ACC112 (cell line): ENCODE data around the gene AKR1D1.
"Not testable (repeated sequence)": the region's sequence is repeated elsewhere in the genome, so short reads cannot be mapped to it uniquely, and the experiment has no call there.

ENCODE experiments used
- H2AFZ ChIP-seq: fragments of 200-600 bp; sonication (generic); one replicate; pipeline ENCODE4 v1.6.0; 2017; ENCODE audit warnings: antibody characterized with exemption, low read length; ENCODE audit not compliant: unreplicated experiment
- H3K27ac ChIP-seq: fragments of 200-600 bp; sonication (generic); 2 replicates; pipeline ENCODE4 v1.5.1; 2014; ENCODE audit warnings: low read depth, mild to moderate bottlenecking, antibody characterized with exemption, low read length, moderate library complexity
- H3K27me3 ChIP-seq: fragments of 200-600 bp; sonication (generic); 2 replicates; pipeline ENCODE4 v1.6.1; 2014; ENCODE audit warnings: mild to moderate bottlenecking, antibody characterized with exemption, low read length, moderate library complexity, mixed read lengths; ENCODE audit not compliant: insufficient read depth
- H3K36me3 ChIP-seq: fragments of 200-600 bp; sonication (generic); 2 replicates; pipeline ENCODE4 v1.6.1; 2016; ENCODE audit warnings: mild to moderate bottlenecking, antibody characterized with exemption, low read length, moderate library complexity, mixed read lengths; ENCODE audit not compliant: insufficient read depth
- H3K4me1 ChIP-seq: fragments of 200-600 bp; sonication (generic); one replicate; pipeline ENCODE4 v1.6.1; 2016; ENCODE audit warnings: low read length, mixed read lengths; ENCODE audit not compliant: insufficient read depth, unreplicated experiment, control insufficient read depth
- H3K4me3 ChIP-seq: fragments of 200-600 bp; sonication (generic); 2 replicates; pipeline ENCODE4 v1.5.1; 2014; ENCODE audit warnings: mild to moderate bottlenecking, low read depth, low read length
- H3K79me2 ChIP-seq: fragments of 200-600 bp; sonication (generic); one replicate; pipeline ENCODE4 v1.6.0; 2016; ENCODE audit warnings: low read length; ENCODE audit not compliant: control insufficient read depth, unreplicated experiment, insufficient read depth

Gene AKR1D1, protein sequence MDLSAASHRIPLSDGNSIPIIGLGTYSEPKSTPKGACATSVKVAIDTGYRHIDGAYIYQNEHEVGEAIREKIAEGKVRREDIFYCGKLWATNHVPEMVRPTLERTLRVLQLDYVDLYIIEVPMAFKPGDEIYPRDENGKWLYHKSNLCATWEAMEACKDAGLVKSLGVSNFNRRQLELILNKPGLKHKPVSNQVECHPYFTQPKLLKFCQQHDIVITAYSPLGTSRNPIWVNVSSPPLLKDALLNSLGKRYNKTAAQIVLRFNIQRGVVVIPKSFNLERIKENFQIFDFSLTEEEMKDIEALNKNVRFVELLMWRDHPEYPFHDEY

DNA sequence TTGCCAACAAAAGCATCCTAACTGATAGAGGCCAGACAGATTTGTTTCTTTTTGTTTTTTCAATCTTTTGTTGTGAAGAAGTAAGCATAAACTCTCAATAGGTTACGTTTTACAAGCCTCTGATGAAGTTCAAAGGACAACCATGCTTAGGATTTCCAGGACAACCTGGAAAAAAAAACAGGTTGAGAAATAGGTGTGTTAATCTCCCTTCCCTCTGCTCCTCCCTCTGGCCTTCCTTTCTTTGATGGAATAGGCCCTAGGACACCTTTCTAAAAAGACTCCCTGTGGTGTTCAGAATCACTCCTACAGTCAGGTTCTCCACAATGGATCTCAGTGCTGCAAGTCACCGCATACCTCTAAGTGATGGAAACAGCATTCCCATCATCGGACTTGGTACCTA lies at the start of gene AKR1D1:
Gene AKR1D1 (plus strand): TSS at position 264 of the 400 bp plus-strand sequence. CDS start 60 bp downstream, at position 324.
- no peaks in the 10 kb centered on the region for H3K79me2 ChIP-seq
- no peaks in the 10 kb centered on the region for H3K36me3 ChIP-seq
- no peak within 1 kb of the TSS for H3K4me3 ChIP-seq
- H3K27me3 ChIP-seq = peaks cover 28% of the 10 kb centered on the region
- no peak within 1 kb of the TSS for H2AFZ ChIP-seq
- no peaks in the 10 kb centered on the region for H3K4me1 ChIP-seq
- no peak within 1 kb of the TSS for H3K27ac ChIP-seq

DNA sequence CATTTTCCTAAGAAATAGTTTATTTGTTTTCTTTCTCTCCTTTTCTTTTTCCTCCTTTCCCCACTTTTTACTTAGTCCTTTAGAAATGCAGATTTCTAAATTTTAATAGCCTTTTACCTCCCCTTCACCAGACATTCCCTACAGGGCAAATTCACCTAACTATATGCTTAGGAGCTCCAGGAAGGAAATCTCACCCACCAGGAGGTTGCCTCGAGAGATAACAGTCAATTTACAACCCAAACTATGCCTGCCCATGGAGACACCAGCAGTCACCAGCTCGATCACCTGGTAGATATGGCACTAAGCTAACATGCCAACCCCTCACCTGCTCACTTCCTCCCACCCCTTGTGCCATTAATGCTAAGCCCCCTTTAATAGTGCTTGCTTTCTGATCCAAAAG lies 49.2 kb upstream of the AKR1D1 start:
- H3K79me2 ChIP-seq = no peaks in the 10 kb centered on the region
- no peak overlapping the region for H3K27ac ChIP-seq
- H3K27me3 ChIP-seq = no peaks in the 10 kb centered on the region; the same call in 1 of the 2 replicates
- H3K4me1 ChIP-seq = no peaks in the 10 kb centered on the region
- H2AFZ ChIP-seq = no peak overlapping the region
- no peak overlapping the region for H3K4me3 ChIP-seq
- H3K36me3 ChIP-seq = no peaks in the 10 kb centered on the region

DNA sequence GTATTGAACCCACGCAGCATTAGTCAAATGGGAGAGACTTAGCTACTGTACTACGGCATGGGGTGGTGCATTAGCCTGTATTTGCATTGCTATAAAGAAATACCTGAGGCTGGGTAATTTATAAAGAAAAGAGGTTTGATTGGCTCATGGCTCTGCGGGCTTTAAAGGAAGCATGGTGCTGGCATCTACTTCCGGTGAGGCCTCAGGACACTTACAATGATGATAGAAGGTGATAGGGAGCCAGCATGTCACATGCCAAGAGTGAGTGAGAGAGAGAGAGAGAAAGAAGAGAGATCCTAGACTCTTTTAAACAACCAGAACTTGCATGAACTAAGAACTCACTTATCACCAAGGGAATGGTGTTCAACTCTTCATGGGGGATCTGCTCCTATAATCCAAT lies 47.1 kb upstream of the AKR1D1 start:
- Histone ChIP-seq H3K36me3 (no peaks in the 10 kb centered on the region), H2AFZ (no peak overlapping the region), H3K27ac (no peak overlapping the region), H3K27me3 (no peaks in the 10 kb centered on the region; the same call in 1 of the 2 replicates), H3K79me2 (no peaks in the 10 kb centered on the region), H3K4me1 (no peaks in the 10 kb centered on the region), H3K4me3 (no peak overlapping the region)

DNA sequence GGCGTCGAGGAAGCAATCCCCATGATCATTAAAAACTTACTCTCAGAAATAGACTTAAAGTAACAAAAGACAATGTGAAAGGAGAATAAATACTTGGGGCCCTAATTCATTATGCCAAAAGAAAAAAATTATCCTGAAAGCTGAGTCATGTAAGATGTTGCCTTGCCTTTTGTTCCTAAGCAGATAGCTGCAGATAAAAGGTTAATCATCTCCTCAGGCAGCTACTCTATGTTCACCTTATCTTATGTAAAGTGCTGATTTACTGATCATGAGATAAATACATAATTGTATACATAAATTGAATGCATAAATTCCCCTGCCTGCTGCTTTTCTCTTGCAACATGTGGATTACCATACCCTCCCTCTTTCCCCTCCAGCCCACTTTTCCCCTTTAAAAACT lies 46.3 kb upstream of the AKR1D1 start:
- Histone ChIP-seq H3K27ac (no peak overlapping the region), H3K27me3 (no peaks in the 10 kb centered on the region; the same call in 1 of the 2 replicates), H3K36me3 (no peaks in the 10 kb centered on the region), H2AFZ (no peak overlapping the region), H3K4me1 (no peaks in the 10 kb centered on the region), H3K4me3 (no peak overlapping the region), H3K79me2 (no peaks in the 10 kb centered on the region)

DNA sequence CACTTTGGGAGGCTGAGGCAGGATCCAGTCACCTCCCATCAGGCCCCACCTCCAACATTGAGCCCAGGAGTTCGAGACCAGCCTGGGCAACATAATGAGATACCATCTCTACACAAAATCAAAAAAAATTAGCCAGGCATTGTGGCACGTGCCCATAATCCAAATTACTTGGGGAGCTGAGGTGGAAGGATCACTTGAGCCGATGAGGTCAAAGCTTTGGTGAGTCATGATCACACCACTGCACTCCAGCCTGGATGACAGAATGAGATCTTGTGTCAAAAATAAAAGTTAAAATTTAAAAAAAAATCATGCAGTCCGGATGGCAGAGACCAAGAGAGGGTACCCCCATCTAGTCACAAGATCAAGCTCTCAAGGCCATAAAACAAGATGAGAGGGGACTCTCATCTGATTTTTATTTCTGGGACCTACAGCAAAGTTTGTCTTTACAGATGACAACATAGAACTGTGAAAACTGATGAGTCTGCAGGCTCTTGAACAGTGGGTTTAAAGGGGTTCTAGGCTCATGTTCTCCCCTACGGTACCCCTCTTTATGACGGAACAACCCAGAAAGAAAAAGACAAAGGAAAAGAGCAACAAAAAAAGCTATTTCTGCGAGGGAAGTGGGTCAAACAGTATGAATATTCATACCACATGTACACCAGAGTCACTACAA lies 45.4 kb upstream of the AKR1D1 start:
- no peaks in the 10 kb centered on the region for H3K79me2 ChIP-seq
- H3K27ac ChIP-seq = no peak overlapping the region
- H3K27me3 ChIP-seq = no peaks in the 10 kb centered on the region; the same call in 1 of the 2 replicates
- H3K4me1 ChIP-seq = no peaks in the 10 kb centered on the region
- no peaks in the 10 kb centered on the region for H3K36me3 ChIP-seq
- H3K4me3 ChIP-seq = no peak overlapping the region
- no peak overlapping the region for H2AFZ ChIP-seq

DNA sequence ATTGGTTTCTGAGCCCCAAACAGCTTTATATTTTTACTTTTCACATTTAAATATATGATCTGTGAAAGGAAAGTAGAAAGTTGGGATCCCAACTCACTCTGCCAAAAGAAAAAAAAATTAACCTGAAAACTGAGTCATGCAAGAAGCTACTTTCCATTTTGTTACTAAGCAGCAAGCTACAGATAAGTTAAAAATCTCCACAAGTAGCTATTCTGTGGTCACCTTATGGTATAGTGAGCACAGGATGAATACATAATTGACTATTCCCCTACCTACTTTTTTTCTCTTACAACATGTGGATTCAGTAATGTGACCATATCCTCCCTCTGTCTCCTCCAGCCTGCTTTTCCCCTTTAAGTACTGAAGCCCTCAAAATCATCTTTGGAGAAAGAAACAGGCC lies 44.1 kb upstream of the AKR1D1 start:
- H3K4me3 ChIP-seq = no peak overlapping the region
- H3K79me2 ChIP-seq = no peaks in the 10 kb centered on the region
- no peaks in the 10 kb centered on the region for H3K4me1 ChIP-seq

DNA sequence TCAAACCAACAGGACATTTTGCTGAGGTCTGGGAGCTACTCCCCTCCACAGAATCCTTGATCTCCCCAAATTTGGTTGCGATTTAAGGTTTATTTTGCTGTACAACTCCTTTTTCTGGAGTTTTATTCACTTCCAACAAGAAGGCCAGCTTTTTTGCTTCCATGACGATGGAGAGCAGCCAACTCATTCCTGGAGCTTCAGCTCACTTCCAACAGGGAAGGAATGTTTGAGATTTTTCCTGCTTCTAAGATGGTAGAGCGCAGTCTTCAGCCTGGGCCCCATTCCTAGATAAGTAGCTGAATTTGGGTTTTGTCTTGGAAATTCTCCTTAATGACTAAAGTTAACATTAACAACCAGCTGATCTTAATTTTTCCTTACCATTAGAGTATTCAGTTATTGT lies 43.5 kb upstream of the AKR1D1 start:
- H2AFZ ChIP-seq = no peak overlapping the region

More for the DNA sequence above, 44.1 kb upstream of the AKR1D1 start:
- Histone ChIP-seq H3K36me3 (no peaks in the 10 kb centered on the region), H3K27me3 (no peaks in the 10 kb centered on the region; the same call in 1 of the 2 replicates), H3K27ac (no peak overlapping the region), H2AFZ (no peak overlapping the region)

DNA sequence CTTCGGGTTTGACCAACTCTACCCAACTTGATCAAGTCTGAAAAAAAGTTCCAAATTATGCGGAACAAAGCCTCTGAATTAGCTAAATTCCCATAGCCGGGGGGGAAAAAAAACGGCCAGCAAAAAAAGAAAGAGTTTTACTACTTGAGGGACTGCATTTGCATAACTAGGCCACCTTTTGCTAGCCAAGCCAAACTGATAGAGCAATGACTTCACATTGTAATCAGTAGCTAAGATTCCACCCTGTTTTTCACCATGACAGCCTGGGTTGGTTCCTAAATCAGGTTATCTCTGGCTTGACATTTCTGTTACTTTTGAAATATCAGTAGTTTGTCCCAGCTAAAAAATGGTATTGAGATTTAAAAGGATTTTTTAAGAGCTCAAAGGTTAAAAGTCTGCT lies 43.0 kb upstream of the AKR1D1 start:
- Histone ChIP-seq H3K27me3 (no peaks in the 10 kb centered on the region; the same call in 1 of the 2 replicates), H3K79me2 (no peaks in the 10 kb centered on the region), H3K4me3 (no peak overlapping the region), H2AFZ (no peak overlapping the region), H3K36me3 (no peaks in the 10 kb centered on the region), H3K4me1 (no peaks in the 10 kb centered on the region), H3K27ac (no peak overlapping the region)

More for the DNA sequence above, 43.5 kb upstream of the AKR1D1 start:
- Histone ChIP-seq H3K79me2 (no peaks in the 10 kb centered on the region), H3K36me3 (no peaks in the 10 kb centered on the region), H3K4me3 (no peak overlapping the region), H3K4me1 (no peaks in the 10 kb centered on the region), H3K27ac (no peak overlapping the region), H3K27me3 (no peaks in the 10 kb centered on the region; the same call in 1 of the 2 replicates)

DNA sequence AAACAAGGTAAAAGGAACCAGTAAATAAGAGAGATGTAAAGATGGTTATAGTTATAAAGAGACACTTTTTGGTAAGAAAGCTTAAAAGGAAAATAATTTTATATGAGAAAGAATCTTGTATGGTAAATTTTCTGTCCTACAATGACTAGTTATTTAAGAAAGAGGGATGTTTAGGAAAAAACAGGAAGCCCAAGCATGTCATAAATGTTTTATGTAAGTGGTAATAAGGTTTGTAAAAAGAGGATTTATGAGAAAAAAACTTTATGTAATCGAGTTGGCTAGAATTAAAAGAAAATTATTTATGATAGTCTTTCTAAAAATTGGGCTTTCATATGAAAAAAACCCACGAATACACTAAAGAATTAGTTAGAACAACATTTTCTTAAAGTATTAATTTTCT lies 40.1 kb upstream of the AKR1D1 start:
- H3K27ac ChIP-seq = no peak overlapping the region
- no peak overlapping the region for H2AFZ ChIP-seq
- H3K4me3 ChIP-seq = no peak overlapping the region
- H3K36me3 ChIP-seq = no peaks in the 10 kb centered on the region
- no peaks in the 10 kb centered on the region for H3K4me1 ChIP-seq
- no peaks in the 10 kb centered on the region for H3K79me2 ChIP-seq
- H3K27me3 ChIP-seq = no peaks in the 10 kb centered on the region

DNA sequence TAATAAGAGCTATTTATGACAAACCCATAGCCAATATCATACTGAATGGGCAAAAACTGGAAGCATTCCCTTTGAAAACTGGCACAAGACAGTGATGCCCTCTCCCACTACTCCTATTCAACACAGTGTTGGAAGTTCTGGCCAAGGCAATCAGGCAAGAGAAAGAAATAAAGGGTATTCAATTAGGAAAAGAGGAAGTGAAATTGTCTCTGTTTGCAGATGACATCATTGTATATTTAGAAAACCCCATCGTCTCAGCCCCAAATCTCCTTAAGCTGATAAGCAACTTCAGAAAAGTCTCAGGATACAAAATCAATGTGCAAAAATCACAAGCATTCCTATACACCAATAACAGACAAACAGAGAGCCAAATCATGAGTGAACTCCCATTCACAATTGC lies 36.2 kb upstream of the AKR1D1 start:
- H2AFZ ChIP-seq, H3K79me2 ChIP-seq, H3K27me3 ChIP-seq, H3K4me1 ChIP-seq, H3K4me3 ChIP-seq, H3K27ac ChIP-seq, H3K36me3 ChIP-seq: not testable (repeated sequence)

DNA sequence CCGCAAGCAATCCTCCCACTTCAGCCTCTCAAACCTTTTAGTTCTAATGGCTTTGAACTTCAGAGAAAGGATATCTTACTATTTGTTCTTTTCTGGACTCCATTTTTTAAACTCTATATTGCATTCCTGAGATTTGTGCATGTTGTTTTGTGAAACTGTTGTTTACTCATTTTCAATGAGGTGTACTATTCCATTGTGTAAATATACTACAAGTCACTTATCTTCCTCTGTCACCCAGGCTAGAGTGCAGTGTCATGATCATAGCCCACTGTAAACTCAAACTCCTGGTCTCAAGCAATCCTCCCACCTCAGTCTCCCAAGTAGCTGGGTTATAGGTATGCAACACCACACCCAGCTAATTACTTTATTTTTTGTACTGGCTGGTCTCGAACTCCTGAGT lies 31.4 kb upstream of the AKR1D1 start:
- Histone ChIP-seq H3K4me1 (no peaks in the 10 kb centered on the region), H3K79me2 (no peaks in the 10 kb centered on the region), H3K36me3 (no peaks in the 10 kb centered on the region), H3K27me3 (peaks cover 17% of the 10 kb centered on the region), H3K4me3 (no peak overlapping the region), H2AFZ (no peak overlapping the region), H3K27ac (no peak overlapping the region)
